Tibial nerve (tissue), 4 donors: ENCODE measurements around the gene GNGT1.

Experiments used
- CTCF ChIP-seq, 5 experiments: fragments of 200-600 bp in 3 of 5; fragments of 450-650 bp in 2 of 5; sonication (generic) in 3 of 5; IDR thresholded peaks; one replicate each; pipeline ENCODE4 v1.5.1; 2016 to 2019; ENCODE audit warnings: antibody characterized with exemption in 5 of 5, mild to moderate bottlenecking in 3 of 5, moderate library complexity in 2 of 5
- EP300 ChIP-seq, 2 donors: sonication (generic); formaldehyde crosslinking; IDR thresholded peaks; one replicate each; pipeline ENCODE4 v1.6.1; 2017; ENCODE audit warnings: antibody characterized with exemption in 2 of 2, mild to moderate bottlenecking in 1 of 2
- POLR2A ChIP-seq, 2 donors: fragments of 450-650 bp; IDR thresholded peaks; one replicate each; pipeline ENCODE4 v1.6.1; 2017; ENCODE audit warnings: antibody characterized with exemption in 2 of 2, mild to moderate bottlenecking in 2 of 2, moderate library complexity in 2 of 2

- TF ChIP-seq CTCF (IDR thresholded peaks at IDR 0.05) (no peak), POLR2A (IDR thresholded peaks at IDR 0.05) (no peak), EP300 (IDR thresholded peaks at IDR 0.05) (no peak)
Measured at GRCh38 chr7:93866886-93867285, 39.5 kb upstream of the GNGT1 start.
